ENCODE results near the gene UBA1.

Gene UBA1

DNA sequence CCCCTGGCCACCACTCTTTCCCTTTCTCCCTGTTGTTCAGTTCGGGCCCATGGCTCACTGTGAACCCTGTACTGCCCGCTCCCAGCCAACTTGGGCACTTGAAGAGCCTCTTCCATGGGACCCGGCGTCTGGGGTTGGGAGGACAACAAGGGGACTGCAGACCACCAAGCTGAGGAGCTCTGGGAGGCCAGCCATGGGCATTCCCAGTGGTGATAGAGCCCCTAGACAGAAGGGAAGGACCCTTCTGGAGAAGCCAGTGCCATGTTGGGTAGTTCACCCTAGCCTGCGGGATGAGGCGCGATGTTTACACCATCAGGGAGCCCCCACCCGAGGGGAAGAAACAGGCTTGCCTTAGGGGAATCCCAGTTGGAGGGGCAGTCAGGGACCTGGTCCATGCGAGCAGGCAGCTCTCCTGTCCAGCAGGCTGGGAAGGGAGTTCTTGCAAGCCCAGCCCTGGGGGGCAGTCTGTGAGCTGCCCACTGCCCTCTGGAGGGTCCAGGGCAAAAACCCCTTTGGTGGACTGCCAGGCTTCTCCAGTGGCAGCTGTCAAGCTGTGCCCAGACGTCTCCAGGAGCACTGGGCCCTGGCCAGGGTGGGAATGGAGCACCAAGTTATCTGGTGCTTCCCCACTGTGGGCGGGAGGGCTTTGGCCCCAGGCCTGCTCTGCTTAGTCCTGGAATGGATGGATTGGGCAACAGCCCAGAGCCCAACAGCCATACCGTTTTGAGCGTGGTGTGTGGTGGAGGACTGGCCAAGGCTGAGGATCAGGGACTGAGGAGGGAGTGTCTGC lies 23.7 kb upstream of the UBA1 start:
- H3K4me3 ChIP-seq (ENCODE audit: control insufficient read depth, low read depth, low read length) = no peak overlapping the region
- peak; percentile 64 for DNase-seq (ENCODE audit: low read depth)
- no peak for TF ChIP-seq CTCF (conservative IDR thresholded peaks at IDR 0.05; ENCODE audit: control insufficient read depth, insufficient read depth, low read depth, low read length)

DNA sequence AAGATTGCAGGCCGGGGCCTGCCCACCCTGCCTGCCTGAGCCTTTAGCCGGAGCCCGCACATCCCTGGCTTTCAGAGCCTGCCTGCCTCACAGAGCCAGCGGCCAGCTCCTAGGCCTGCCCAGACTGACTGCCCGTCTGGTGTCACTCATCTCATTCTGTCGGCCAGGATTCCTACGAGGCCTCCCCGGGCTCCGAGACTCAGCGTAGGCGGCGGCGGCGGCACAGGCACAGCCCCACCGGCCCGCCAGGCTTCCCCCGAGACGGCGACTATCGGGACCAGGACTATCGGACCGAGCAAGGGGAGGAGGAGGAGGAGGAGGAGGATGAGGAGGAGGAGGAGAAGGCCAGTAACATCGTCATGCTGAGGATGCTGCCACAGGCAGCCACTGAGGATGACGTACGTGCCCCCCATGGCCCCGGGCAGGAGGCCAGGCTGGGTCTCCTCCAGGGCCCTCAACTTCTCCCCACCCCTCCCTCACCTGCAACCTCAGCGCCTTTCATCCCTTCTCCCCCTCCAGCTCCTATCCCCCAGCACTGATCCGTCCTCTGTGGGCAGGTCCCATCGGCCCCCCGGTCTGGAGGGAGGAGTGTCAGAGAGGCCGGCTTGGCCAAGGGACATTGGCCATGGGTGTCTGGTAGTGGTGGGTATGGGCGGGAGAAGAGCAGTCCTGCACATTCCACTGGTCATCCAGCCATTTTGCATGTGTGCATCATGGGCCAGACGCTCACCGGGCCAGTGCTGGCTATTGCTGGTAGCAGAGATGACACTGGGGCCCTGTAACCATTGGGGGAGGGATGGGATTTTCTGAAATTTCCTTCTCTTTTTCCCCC lies 22.6 kb upstream of the UBA1 start:
- TF ChIP-seq CTCF (conservative IDR thresholded peaks at IDR 0.05; ENCODE audit: control insufficient read depth, insufficient read depth, low read depth, low read length) = no peak
- DNase-seq (ENCODE audit: low read depth) = no peak
- no peak overlapping the region for H3K4me3 ChIP-seq (ENCODE audit: control insufficient read depth, low read depth, low read length)

DNA sequence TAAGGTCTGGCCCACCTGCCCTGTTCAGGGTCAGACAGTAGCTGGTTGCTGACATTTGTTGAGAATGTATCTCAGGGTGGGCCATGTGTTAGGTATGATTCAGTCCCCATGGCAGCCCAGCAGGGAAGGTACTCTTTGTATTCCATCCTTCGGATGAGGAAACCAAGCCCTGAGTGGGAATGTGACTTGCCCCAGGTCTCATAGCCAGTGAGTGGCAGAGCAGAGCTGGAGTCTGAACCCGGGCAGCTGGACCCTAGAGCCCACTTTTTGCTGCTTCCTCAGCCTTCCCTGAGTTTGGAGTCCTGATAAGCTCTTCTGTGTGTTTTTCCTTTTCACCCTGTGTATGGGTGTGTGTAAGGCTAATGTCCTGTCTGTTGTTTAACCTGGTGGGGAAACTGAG lies 21.6 kb upstream of the UBA1 start:
- TF ChIP-seq CTCF (conservative IDR thresholded peaks at IDR 0.05; ENCODE audit: control insufficient read depth, insufficient read depth, low read depth, low read length) = no peak
- no peak for DNase-seq (ENCODE audit: low read depth)
- H3K4me3 ChIP-seq (ENCODE audit: control insufficient read depth, low read depth, low read length) = no peak overlapping the region

- no peak for DNase-seq (ENCODE audit: low read depth)
- H3K4me3 ChIP-seq (ENCODE audit: control insufficient read depth, low read depth, low read length) = no peak overlapping the region
- no peak for TF ChIP-seq CTCF (conservative IDR thresholded peaks at IDR 0.05; ENCODE audit: control insufficient read depth, insufficient read depth, low read depth, low read length)
Observed at GRCh38 chrX:47172549-47172948, 21.1 kb upstream of the UBA1 start.

DNA sequence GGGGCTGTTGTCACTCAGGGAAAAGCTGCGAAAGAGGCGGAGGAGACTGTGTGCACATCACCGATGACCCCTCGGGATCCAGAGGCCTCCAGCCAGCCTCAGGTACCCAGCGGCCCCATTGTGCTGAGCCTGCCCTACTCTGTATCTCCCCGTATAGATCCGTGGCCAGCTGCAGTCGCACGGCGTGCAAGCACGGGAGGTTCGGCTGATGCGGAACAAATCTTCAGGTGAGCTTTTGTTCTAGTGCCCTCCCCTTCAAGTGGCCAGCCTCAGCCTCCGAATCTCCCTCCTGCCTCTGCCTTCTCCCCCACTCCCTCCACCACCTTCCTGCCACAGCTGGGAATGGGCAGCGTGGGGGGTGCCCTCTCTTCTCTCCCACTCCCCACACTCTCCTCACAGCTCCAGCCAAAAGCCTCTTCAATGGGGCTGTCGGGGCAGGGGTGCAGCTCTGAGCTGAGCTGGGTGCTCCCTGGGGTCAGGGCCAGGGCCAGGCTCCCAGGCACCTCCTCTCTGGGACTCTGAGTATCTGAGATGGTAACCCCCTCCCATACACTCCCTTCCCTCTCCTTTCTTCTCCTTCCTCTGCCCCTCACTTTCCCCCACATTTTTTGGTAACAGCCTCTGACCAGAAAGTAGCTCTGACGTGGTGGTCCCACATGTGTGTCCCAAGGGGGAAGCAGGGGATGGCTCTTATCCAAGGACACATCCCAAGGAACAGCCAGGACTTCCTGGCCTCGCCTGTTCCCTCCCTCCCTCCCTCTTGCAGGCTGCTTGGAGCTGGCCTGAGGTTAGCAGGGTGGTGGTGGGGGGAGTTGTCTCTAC lies 20.4 kb upstream of the UBA1 start:
- TF ChIP-seq CTCF (conservative IDR thresholded peaks at IDR 0.05; ENCODE audit: control insufficient read depth, insufficient read depth, low read depth, low read length) = no peak
- no peak for DNase-seq (ENCODE audit: low read depth)

GRCh38 chrX:47174376-47174775 lies 19.3 kb upstream of the UBA1 start:
- H3K4me3 ChIP-seq (ENCODE audit: control insufficient read depth, low read depth, low read length) = no peak overlapping the region
- DNase-seq (ENCODE audit: low read depth) = no peak
- TF ChIP-seq CTCF (conservative IDR thresholded peaks at IDR 0.05; ENCODE audit: control insufficient read depth, insufficient read depth, low read depth, low read length) = no peak

More for the DNA sequence above, 20.4 kb upstream of the UBA1 start:
- H3K4me3 ChIP-seq (ENCODE audit: control insufficient read depth, low read depth, low read length) = no peak overlapping the region
